ENCODE data around the gene LAMA2. TPM values are rescaled to one million over a fixed set of nuclear protein-coding genes. Genes with fewer than 3 reads are reported as not detected.

The LAMA2 gene
- total and polyA plus RNA-seq, 8 donors = 3.4 to 110 (median 31.6) TPM

GRCh38 chr6:129033180-129033579, 150.2 kb downstream of the LAMA2 start:
- Histone ChIP-seq H3K4me3 (no peak overlapping the region), H3K36me3 (no peaks in the 10 kb centered on the region), H3K27ac (no peak overlapping the region)

DNA sequence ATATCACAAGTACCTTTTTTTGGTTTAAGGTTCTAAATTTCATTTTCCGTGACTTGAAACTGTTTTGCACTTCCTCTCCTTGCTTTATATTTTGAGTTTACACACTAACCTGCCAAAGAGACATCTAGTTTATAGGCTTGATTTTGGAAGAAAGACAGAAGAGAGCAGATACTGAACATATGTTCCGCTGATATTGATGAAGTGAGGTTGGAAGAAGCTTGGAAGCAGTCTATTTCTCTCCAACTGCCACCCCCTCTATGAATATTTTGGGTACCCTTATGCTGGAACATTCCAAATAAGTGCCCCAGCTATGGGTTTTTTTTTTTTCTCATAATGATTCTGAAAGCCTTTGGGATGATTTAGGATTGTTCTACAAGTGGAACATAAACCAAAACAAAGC, 150.6 kb downstream of the LAMA2 start:
- Histone ChIP-seq H3K27me3 (no peaks in the 10 kb centered on the region), H3K4me1 (no peaks in the 10 kb centered on the region), H3K36me3 (no peaks in the 10 kb centered on the region), H3K4me3 (no peak overlapping the region), H3K27ac (no peak overlapping the region), H3K9me3 (no peaks in the 10 kb centered on the region)
- no peak for DNase-seq
- TF ChIP-seq EP300 (IDR thresholded peaks at IDR 0.05) (no peak), POLR2A (IDR thresholded peaks at IDR 0.05) (no peak), POLR2AphosphoS5 (IDR thresholded peaks at IDR 0.05) (no peak)
- TF ChIP-seq, protein P1, sequence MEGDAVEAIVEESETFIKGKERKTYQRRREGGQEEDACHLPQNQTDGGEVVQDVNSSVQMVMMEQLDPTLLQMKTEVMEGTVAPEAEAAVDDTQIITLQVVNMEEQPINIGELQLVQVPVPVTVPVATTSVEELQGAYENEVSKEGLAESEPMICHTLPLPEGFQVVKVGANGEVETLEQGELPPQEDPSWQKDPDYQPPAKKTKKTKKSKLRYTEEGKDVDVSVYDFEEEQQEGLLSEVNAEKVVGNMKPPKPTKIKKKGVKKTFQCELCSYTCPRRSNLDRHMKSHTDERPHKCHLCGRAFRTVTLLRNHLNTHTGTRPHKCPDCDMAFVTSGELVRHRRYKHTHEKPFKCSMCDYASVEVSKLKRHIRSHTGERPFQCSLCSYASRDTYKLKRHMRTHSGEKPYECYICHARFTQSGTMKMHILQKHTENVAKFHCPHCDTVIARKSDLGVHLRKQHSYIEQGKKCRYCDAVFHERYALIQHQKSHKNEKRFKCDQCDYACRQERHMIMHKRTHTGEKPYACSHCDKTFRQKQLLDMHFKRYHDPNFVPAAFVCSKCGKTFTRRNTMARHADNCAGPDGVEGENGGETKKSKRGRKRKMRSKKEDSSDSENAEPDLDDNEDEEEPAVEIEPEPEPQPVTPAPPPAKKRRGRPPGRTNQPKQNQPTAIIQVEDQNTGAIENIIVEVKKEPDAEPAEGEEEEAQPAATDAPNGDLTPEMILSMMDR (IDR thresholded peaks at IDR 0.05) = no peak
- intact Hi-C loops (cut with DNase I; ENCODE audit: low total_unique reads) = no loop called here
- 85 to 97% (median 91%) methylated on average over 2 of the region's 2 CpGs for WGBS, 5 donors

More at GRCh38 chr6:129033180-129033579, 150.2 kb downstream of the LAMA2 start:
- TF ChIP-seq, protein P1 (IDR thresholded peaks at IDR 0.05) = no peak
- TF ChIP-seq POLR2A (IDR thresholded peaks at IDR 0.05) (no peak), EP300 (IDR thresholded peaks at IDR 0.05) (no peak), POLR2AphosphoS5 (IDR thresholded peaks at IDR 0.05) (no peak)
- 56 to 76% (median 69%) methylated on average over 1 of the region's 1 CpG for WGBS, 5 donors
- H3K9me3 ChIP-seq = no peaks in the 10 kb centered on the region
- no peaks in the 10 kb centered on the region for H3K27me3 ChIP-seq
- no peaks in the 10 kb centered on the region for H3K4me1 ChIP-seq
- DNase-seq = no peak
- intact Hi-C loops (cut with DNase I; ENCODE audit: low total_unique reads) = no loop called here

GRCh38 chr6:129041563-129041962, 158.6 kb downstream of the LAMA2 start:
- intact Hi-C loops (cut with DNase I; ENCODE audit: low total_unique reads) = no loop called here
- Histone ChIP-seq H3K9me3 (peaks cover 0 to 8% (median 3%) of the 10 kb centered on the region in 4 donors), H3K4me3 (no peak overlapping the region), H3K27ac (no peak overlapping the region), H3K36me3 (no peaks in the 10 kb centered on the region), H3K4me1 (no peaks in the 10 kb centered on the region), H3K27me3 (no peaks in the 10 kb centered on the region)
- 69 to 86% (median 77%) methylated on average over 2 of the region's 2 CpGs for whole genome bisulfite sequencing, 5 donors
- TF ChIP-seq, protein P1 (IDR thresholded peaks at IDR 0.05) = no peak
- no peak for DNase-seq

DNA sequence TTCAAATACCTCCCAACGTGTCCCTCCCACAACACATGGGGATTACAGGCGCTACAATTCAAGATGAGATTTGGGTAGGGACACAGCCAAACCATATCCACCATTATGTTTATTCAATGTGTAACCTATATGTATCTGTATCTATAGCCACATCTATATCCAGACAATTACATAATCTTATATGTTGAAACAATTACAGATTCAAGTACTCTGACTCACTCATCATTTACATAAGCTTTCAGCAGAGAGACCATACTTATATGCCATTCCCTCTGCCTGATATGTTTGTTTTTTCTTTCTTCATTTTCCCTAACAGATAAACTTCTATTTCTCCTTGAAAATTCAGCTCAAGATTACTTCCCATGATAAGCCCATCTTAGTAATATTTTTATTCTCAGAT, 163.6 kb downstream of the LAMA2 start:
- Histone ChIP-seq H3K4me1 (no peaks in the 10 kb centered on the region), H3K4me3 (no peak overlapping the region), H3K36me3 (peaks cover 0 to 13% (median 12%) of the 10 kb centered on the region in 4 donors), H3K27ac (no peak overlapping the region), H3K27me3 (no peaks in the 10 kb centered on the region), H3K9me3 (peaks cover 0 to 8% (median 3%) of the 10 kb centered on the region in 4 donors)
- intact Hi-C loops (cut with DNase I; ENCODE audit: low total_unique reads) = no loop called here
- no peak for DNase-seq
- TF ChIP-seq EP300 (IDR thresholded peaks at IDR 0.05) = no peak
- TF ChIP-seq POLR2A (IDR thresholded peaks at IDR 0.05) = no peak
- no peak for TF ChIP-seq POLR2AphosphoS5 (IDR thresholded peaks at IDR 0.05)
- TF ChIP-seq, protein P1 (IDR thresholded peaks at IDR 0.05) = no peak
- 86 to 94% (median 92%) methylated on average over 2 of the region's 2 CpGs for WGBS, 5 donors

All from stomach (tissue), 9 donors.